K562 (cell line): ENCODE results near the gene ENTREP3. TPM values are rescaled to one million over a fixed set of nuclear protein-coding genes. Genes with fewer than 3 reads are reported as not detected.

Experiments
- CBFA2T3 ChIP-seq: fragments of 450-650 bp; IDR thresholded peaks from 2 replicates; pipeline ENCODE4 v1.6.1; 2017
- E2F6 ChIP-seq, 2 experiments: IDR thresholded peaks; 2 replicates each; pipeline ENCODE4 v1.6.1; 2011; ENCODE audit warnings: borderline replicate concordance in 1 of 2, control low read depth in 1 of 2, low read depth in 1 of 2, low read length in 1 of 2, mild to moderate bottlenecking in 1 of 2, mixed read lengths in 1 of 2, moderate library complexity in 1 of 2; ENCODE audit not compliant: insufficient read depth in 1 of 2, insufficient read length in 1 of 2, poor library complexity in 1 of 2, severe bottlenecking in 1 of 2; ENCODE audit errors: extremely low read depth in 1 of 2
- EWSR1 ChIP-seq: fragments of 450-650 bp; IDR thresholded peaks from 2 replicates; pipeline ENCODE4 v1.6.1; 2018; ENCODE audit warnings: borderline replicate concordance, mild to moderate bottlenecking, low read depth, moderate library complexity; ENCODE audit not compliant: partially characterized antibody
- JUNB ChIP-seq: fragments of 450-650 bp; formaldehyde crosslinking; conservative IDR thresholded peaks from 2 replicates; pipeline ENCODE4 v1.4.0; 2020; ENCODE audit warnings: mild to moderate bottlenecking
- MTA3 ChIP-seq: fragments of 450-650 bp; formaldehyde crosslinking; IDR thresholded peaks from 2 replicates; pipeline ENCODE4 v1.6.1; 2017; ENCODE audit warnings: mild to moderate bottlenecking, borderline replicate concordance
- NCOA2 ChIP-seq, 2 experiments: fragments of 450-650 bp; IDR thresholded peaks; 2 replicates each; pipeline ENCODE4 v1.6.1; 2018; ENCODE audit warnings: mild to moderate bottlenecking in 2 of 2, moderate library complexity in 1 of 2; ENCODE audit not compliant: partially characterized antibody in 2 of 2
- NELFE ChIP-seq: IDR thresholded peaks from 2 replicates; pipeline ENCODE4 v1.6.1; 2011; ENCODE audit warnings: mild to moderate bottlenecking; ENCODE audit not compliant: insufficient read depth, insufficient read length
- NFE2L1 ChIP-seq: fragments of 450-650 bp; IDR thresholded peaks from 2 replicates; pipeline ENCODE4 v1.6.1; 2016; ENCODE audit warnings: missing genetic modification characterization, low read depth, mild to moderate bottlenecking, missing compliant biosample characterization, moderate library complexity, borderline replicate concordance
- NKRF ChIP-seq: fragments of 450-650 bp; IDR thresholded peaks from 2 replicates; pipeline ENCODE4 v1.6.1; 2016; ENCODE audit warnings: borderline replicate concordance
- POLR2B ChIP-seq: fragments of 450-650 bp; IDR thresholded peaks from 2 replicates; pipeline ENCODE4 v1.6.1; 2018; ENCODE audit warnings: low read depth; ENCODE audit not compliant: partially characterized antibody
- POLR3G ChIP-seq: IDR thresholded peaks from 2 replicates; pipeline ENCODE4 v1.6.1; 2011; ENCODE audit not compliant: insufficient read length, insufficient replicate concordance; ENCODE audit errors: extremely low read depth
- PTTG1 ChIP-seq: fragments of 450-650 bp; IDR thresholded peaks from 2 replicates; pipeline ENCODE4 v1.6.1; 2016; ENCODE audit warnings: low read depth, mild to moderate bottlenecking, missing genetic modification characterization, missing compliant biosample characterization
- RFX1 ChIP-seq: fragments of 450-650 bp; IDR thresholded peaks from 2 replicates; pipeline ENCODE4 v1.6.1; 2016; ENCODE audit warnings: mild to moderate bottlenecking, moderate library complexity
- SIRT6 ChIP-seq: IDR thresholded peaks from one replicate; pipeline ENCODE4 v1.6.1; 2012; ENCODE audit warnings: low read depth, mild to moderate bottlenecking, control low read depth, inconsistent platforms, low read length, moderate library complexity
- SMARCA5 ChIP-seq: fragments of 450-650 bp; IDR thresholded peaks from 2 replicates; pipeline ENCODE4 v1.6.1; 2016
- TSC22D4 ChIP-seq: fragments of 450-650 bp; IDR thresholded peaks from 2 replicates; pipeline ENCODE4 v1.6.1; 2016; ENCODE audit warnings: missing genetic modification characterization, missing biosample characterization, control low read depth
- ZNF263 ChIP-seq: sonication (generic); formaldehyde crosslinking; IDR thresholded peaks from 2 replicates; pipeline ENCODE4 v1.8.0; 2022; ENCODE audit warnings: mild to moderate bottlenecking, missing genetic modification reagents, borderline replicate concordance
- ZNF445 ChIP-seq: fragments of 250-450 bp; sonication (Bioruptor Pico); IDR thresholded peaks from 2 replicates; pipeline ENCODE4 v1.4.0; 2020; ENCODE audit warnings: low read depth, mild to moderate bottlenecking, moderate library complexity
- ZNF518B ChIP-seq: fragments of 250-450 bp; sonication (Bioruptor Pico); IDR thresholded peaks from 2 replicates; pipeline ENCODE4 v1.5.0; 2021; ENCODE audit warnings: mild to moderate bottlenecking, moderate library complexity
- polyA plus RNA-seq, 8 experiments: library from polyadenylated mRNA; depleted of rRNA in 4 of 8; stranded (reverse) in 5 of 8; unstranded in 3 of 8; fragments of >200 nt; fragmentation: Nextera tagmentation in 2 of 8; fragmentation: Illumina TruSeq in 1 of 8; extraction: Ambion mirVana in 2 of 8; extraction: Trizol in 1 of 8; gene quantifications; 2 replicates each; pipeline versions ENCODE4 v1.2.1 to v1.2.3, GENCODE V29; 2011 to 2014; ENCODE audit warnings: inconsistent platforms in 1 of 8, missing spikeins in 1 of 8
- total RNA-seq, 7 experiments: library from RNA; depleted of rRNA in 6 of 7; stranded (reverse); fragments of >200 nt in 6 of 7; fragmentation: Illumina TruSeq in 2 of 7; extraction: Trizol in 2 of 7; gene quantifications; 2 replicates each; pipeline versions ENCODE4 v1.2.1 to v1.2.3, GENCODE V29; 2011 to 2021; ENCODE audit warnings: low replicate concordance in 1 of 7
- TF ChIP-seq, protein P1 (sequence below): sonication (generic); formaldehyde crosslinking; IDR thresholded peaks from 2 replicates; pipeline ENCODE4 v1.9.0; 2022; ENCODE audit warnings: mild to moderate bottlenecking, missing genetic modification reagents

ENTREP3 gene
- total and polyA plus RNA-seq, 9 of the 15 experiments (the other 6 are each of a cell fraction or from before 2014, with no cell fraction given), result 1.9 to 41.8 (median 5.9) TPM

- TF ChIP-seq JUNB (CRISPR knock-in tag) (no peak; the same call in 1 of the 2 replicates), E2F6 (IDR thresholded peaks at IDR 0.05; ENCODE audit: borderline replicate concordance in 1 of 2, extremely low read depth in 1 of 2, insufficient read depth in 1 of 2, insufficient read length in 1 of 2, low read depth in 1 of 2, low read length in 1 of 2, poor library complexity in 1 of 2, severe bottlenecking in 1 of 2) (peak in 1 of 2 experiments; percentile 18), POLR3G (no peak), SIRT6 (no peak), NKRF (peak; percentile 97), EWSR1 (no peak), ZNF445 (CRISPR knock-in tag) (peak; percentile 31; the same call in 1 of the 2 replicates), ZNF263 (no peak; the same call in 1 of the 2 replicates), TSC22D4 (no peak), SMARCA5 (no peak), ZNF518B (CRISPR knock-in tag) (no peak), CBFA2T3 (no peak), PTTG1 (tag) (no peak), POLR2B (peak; percentile 92), RFX1 (no peak), NELFE (no peak), NFE2L1 (tag) (no peak), MTA3 (peak; percentile 86; the same call in 1 of the 2 replicates), NCOA2 (IDR thresholded peaks at IDR 0.05; ENCODE audit: partially characterized antibody in 2 of 2) (no peak)
- TF ChIP-seq, protein P1, sequence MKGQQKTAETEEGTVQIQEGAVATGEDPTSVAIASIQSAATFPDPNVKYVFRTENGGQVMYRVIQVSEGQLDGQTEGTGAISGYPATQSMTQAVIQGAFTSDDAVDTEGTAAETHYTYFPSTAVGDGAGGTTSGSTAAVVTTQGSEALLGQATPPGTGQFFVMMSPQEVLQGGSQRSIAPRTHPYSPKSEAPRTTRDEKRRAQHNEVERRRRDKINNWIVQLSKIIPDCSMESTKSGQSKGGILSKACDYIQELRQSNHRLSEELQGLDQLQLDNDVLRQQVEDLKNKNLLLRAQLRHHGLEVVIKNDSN (CRISPR knock-in tag), result peak; percentile 99
Measured at GRCh38 chr1:155261852-155262673, 6.8 kb upstream of the ENTREP3 start, which contains the start of gene SCAMP3 (continued).
